H9 (cell line): ENCODE results near the gene DLK2. TPM values are rescaled to one million over a fixed set of nuclear protein-coding genes. Genes with fewer than 3 reads are reported as not detected.

Experiments
- DNase-seq: peaks from one replicate; pipeline ENCODE4 v3.0.0-alpha.2; 2017
- H2AFZ ChIP-seq: one replicate; pipeline ENCODE4 v1.6.1; 2013; ENCODE audit warnings: mild to moderate bottlenecking, low read length, control low read depth, moderate library complexity
- H2AK5ac ChIP-seq: 2 replicates; pipeline ENCODE4 v1.6.1; 2013; ENCODE audit warnings: low read length, control low read depth, mixed read lengths; ENCODE audit not compliant: insufficient read length
- H2BK120ac ChIP-seq: one replicate; pipeline ENCODE4 v1.6.1; 2013; ENCODE audit warnings: low read depth, mild to moderate bottlenecking, low read length, control low read depth, inconsistent platforms; ENCODE audit not compliant: poor library complexity, severe bottlenecking
- H2BK12ac ChIP-seq: 2 replicates; pipeline ENCODE4 v1.6.1; 2013; ENCODE audit warnings: low read length, control low read depth, mixed read lengths, low read depth; ENCODE audit not compliant: insufficient read length
- H2BK15ac ChIP-seq: 2 replicates; pipeline ENCODE4 v1.6.1; 2013; ENCODE audit warnings: low read depth, low read length, control low read depth
- H2BK20ac ChIP-seq: one replicate; pipeline ENCODE4 v1.6.1; 2013; ENCODE audit warnings: low read depth, mild to moderate bottlenecking, low read length, control low read depth, inconsistent platforms; ENCODE audit not compliant: poor library complexity, severe bottlenecking
- H2BK5ac ChIP-seq: 2 replicates; pipeline ENCODE4 v1.6.1; 2013; ENCODE audit warnings: low read length, control low read depth, mixed read lengths; ENCODE audit not compliant: insufficient read length
- H3K14ac ChIP-seq: 2 replicates; pipeline ENCODE4 v1.6.1; 2013; ENCODE audit warnings: low read length, control low read depth; ENCODE audit not compliant: insufficient read depth
- H3K18ac ChIP-seq: 2 replicates; pipeline ENCODE4 v1.6.1; 2013; ENCODE audit warnings: low read depth, mild to moderate bottlenecking, mixed read lengths, low read length, control low read depth; ENCODE audit not compliant: insufficient read length
- H3K23ac ChIP-seq: 2 replicates; pipeline ENCODE4 v1.6.1; 2013; ENCODE audit warnings: low read length, control low read depth, mixed read lengths, low read depth; ENCODE audit not compliant: insufficient read length
- H3K23me2 ChIP-seq: 2 replicates; pipeline ENCODE4 v1.6.1; 2013; ENCODE audit warnings: low read depth, mild to moderate bottlenecking, mixed read lengths, low read length, control low read depth; ENCODE audit not compliant: insufficient read length, poor library complexity, severe bottlenecking
- H3K27ac ChIP-seq: 2 replicates; pipeline ENCODE4 v1.5.1; 2013; ENCODE audit warnings: low read length, control low read depth, mixed read lengths, low read depth; ENCODE audit not compliant: insufficient read length
- H3K27me3 ChIP-seq: 2 replicates; pipeline ENCODE4 v1.6.1; 2013; ENCODE audit warnings: low read length, control low read depth, inconsistent platforms; ENCODE audit not compliant: insufficient read depth
- H3K4ac ChIP-seq: 2 replicates; pipeline ENCODE4 v1.6.1; 2013; ENCODE audit warnings: low read depth, mild to moderate bottlenecking, control low read depth, inconsistent platforms, low read length, moderate library complexity
- H3K4me1 ChIP-seq: 2 replicates; pipeline ENCODE4 v1.6.1; 2013; ENCODE audit warnings: low read length, control low read depth, inconsistent platforms; ENCODE audit not compliant: insufficient read depth
- H3K4me2 ChIP-seq: 2 replicates; pipeline ENCODE4 v1.6.1; 2013; ENCODE audit warnings: low read length, control low read depth, mixed read lengths; ENCODE audit not compliant: insufficient read length, insufficient read depth
- H3K56ac ChIP-seq: 2 replicates; pipeline ENCODE4 v1.6.1; 2013; ENCODE audit warnings: low read depth, mild to moderate bottlenecking, mixed read lengths, low read length, control low read depth; ENCODE audit not compliant: insufficient read length
- H3K79me1 ChIP-seq: 2 replicates; pipeline ENCODE4 v1.6.1; 2013; ENCODE audit warnings: low read depth, mild to moderate bottlenecking, moderate library complexity, low read length, control low read depth, inconsistent platforms; ENCODE audit not compliant: insufficient read depth, poor library complexity, severe bottlenecking
- H3K79me2 ChIP-seq: 2 replicates; pipeline ENCODE4 v1.6.1; 2013; ENCODE audit warnings: low read length, control low read depth, inconsistent platforms; ENCODE audit not compliant: insufficient read depth
- H3K9ac ChIP-seq: 2 replicates; pipeline ENCODE4 v1.6.1; 2013; ENCODE audit warnings: low read length, control low read depth, mixed read lengths; ENCODE audit not compliant: insufficient read length; ENCODE audit errors: extremely low read depth
- H3K9me3 ChIP-seq: one replicate; pipeline ENCODE4 v1.6.1; 2013; ENCODE audit warnings: low read depth, low read length, inconsistent platforms; ENCODE audit not compliant: control insufficient read depth
- H3T11ph ChIP-seq: one replicate; pipeline ENCODE4 v1.6.1; 2013; ENCODE audit warnings: mild to moderate bottlenecking, low read length, control low read depth, inconsistent platforms
- H4K20me1 ChIP-seq: one replicate; pipeline ENCODE4 v1.6.1; 2013; ENCODE audit not compliant: control insufficient read depth, insufficient read length, insufficient read depth
- H4K5ac ChIP-seq: 2 replicates; pipeline ENCODE4 v1.6.1; 2013; ENCODE audit warnings: low read depth, mild to moderate bottlenecking, mixed read lengths, low read length, control low read depth; ENCODE audit not compliant: insufficient read length
- H4K8ac ChIP-seq: replicated peaks from 2 replicates; pipeline ENCODE4 v1.6.1; 2013; ENCODE audit warnings: low read length, control low read depth, mixed read lengths, low read depth; ENCODE audit not compliant: insufficient read length
- H4K91ac ChIP-seq: 2 replicates; pipeline ENCODE4 v1.6.1; 2013; ENCODE audit warnings: low read depth, mild to moderate bottlenecking, moderate library complexity, mixed read lengths, low read length, control low read depth; ENCODE audit not compliant: insufficient read length
- H3K27ac Mint-ChIP-seq, 3 experiments: 2 replicates in 2 of 3; 3 replicates in 1 of 3; pipeline ENCODE4 v1.8.0; 2020 to 2021; ENCODE audit warnings: mixed read lengths in 3 of 3, mild to moderate bottlenecking in 1 of 3, moderate library complexity in 1 of 3
- H3K27me3 Mint-ChIP-seq: 2 replicates; pipeline ENCODE4 v1.8.0; 2021; ENCODE audit warnings: low read depth, mild to moderate bottlenecking, moderate library complexity, mixed read lengths
- H3K36me3 Mint-ChIP-seq, 3 experiments: 2 replicates in 2 of 3; 3 replicates in 1 of 3; pipeline ENCODE4 v1.8.0; 2020 to 2021; ENCODE audit warnings: low read depth in 3 of 3, mixed read lengths in 3 of 3; ENCODE audit not compliant: insufficient read depth in 1 of 3
- H3K4me1 Mint-ChIP-seq, 2 experiments: 2 replicates each; pipeline ENCODE4 v1.8.0; 2020; ENCODE audit warnings: mixed read lengths in 2 of 2
- H3K4me3 Mint-ChIP-seq, 2 experiments: 2 replicates in 1 of 2; 3 replicates in 1 of 2; pipeline ENCODE4 v1.8.0; 2020 to 2021; ENCODE audit warnings: mild to moderate bottlenecking in 2 of 2, mixed read lengths in 2 of 2, moderate library complexity in 1 of 2
- H3K9me3 Mint-ChIP-seq, 2 experiments: 2 replicates in 1 of 2; 3 replicates in 1 of 2; pipeline ENCODE4 v1.8.0; 2020; ENCODE audit warnings: mild to moderate bottlenecking in 2 of 2, mixed read lengths in 2 of 2, moderate library complexity in 1 of 2
- CTCF ChIP-seq: fragments of 200-600 bp; sonication (generic); conservative IDR thresholded peaks from 3 replicates; pipeline ENCODE4 v1.8.0; 2021; ENCODE audit warnings: antibody characterized with exemption, mild to moderate bottlenecking
- WGBS: extraction: QIAGEN DNeasy Blood & Tissue Kit; methylation state at CpG from one replicate; pipeline ENCODE4 v1.1.7; 2013; ENCODE audit warnings: missing lambda C conversion rate, low lambda C conversion rate, mixed read lengths; ENCODE audit not compliant: insufficient read length; ENCODE audit errors: extremely low coverage; 5-methylcytosine and 5-hydroxymethylcytosine counted together
- total RNA-seq: library from RNA; stranded (reverse); gene quantifications from 2 replicates; pipeline ENCODE4 v1.2.1, GENCODE V29; 2021

DLK2 gene
- total RNA-seq, 1 experiment from 2014 or later: 0.96 TPM

- H3K4ac ChIP-seq: no peak overlapping the region
- H3K4me2 ChIP-seq: no peak overlapping the region
- H3K9me3 Mint-ChIP-seq: no peaks in the 10 kb centered on the region
- no peak overlapping the region for H2AFZ ChIP-seq
- no peak overlapping the region for H2BK20ac ChIP-seq
- H3K4me3 Mint-ChIP-seq: no peak overlapping the region
- H3T11ph ChIP-seq: no peak overlapping the region
- H2AK5ac ChIP-seq: no peak overlapping the region
- H4K91ac ChIP-seq: no peak overlapping the region
- H3K27me3 ChIP-seq: no peaks in the 10 kb centered on the region; the same call in 1 of the 2 replicates
- H3K23ac ChIP-seq: no peak overlapping the region
- H4K5ac ChIP-seq: no peak overlapping the region
- H3K4me1 Mint-ChIP-seq: peaks cover under 1 to 4% of the 10 kb centered on the region in 2 experiments; a peak in 2 of 4 replicates
- no peak overlapping the region for H2BK120ac ChIP-seq
- H3K4me1 ChIP-seq: no peaks in the 10 kb centered on the region
- H3K27me3 Mint-ChIP-seq: peaks cover 21% of the 10 kb centered on the region
- no peak overlapping the region for H2BK5ac ChIP-seq
- H2BK15ac ChIP-seq: no peak overlapping the region
- H3K14ac ChIP-seq: no peak overlapping the region
- no peak for DNase-seq
- no peak overlapping the region for H3K18ac ChIP-seq
- H3K27ac Mint-ChIP-seq: no peak overlapping the region
- H4K8ac ChIP-seq: no peak overlapping the region
- H3K9me3 ChIP-seq: no peaks in the 10 kb centered on the region
- H2BK12ac ChIP-seq: no peak overlapping the region
- no peak for TF ChIP-seq CTCF
- H4K20me1 ChIP-seq: no peaks in the 10 kb centered on the region
- no peak overlapping the region for H3K56ac ChIP-seq
- H3K9ac ChIP-seq: no peak overlapping the region
- H3K23me2 ChIP-seq: no peaks in the 10 kb centered on the region
- H3K79me2 ChIP-seq: no peaks in the 10 kb centered on the region
- no peaks in the 10 kb centered on the region for H3K79me1 ChIP-seq
- no peaks in the 10 kb centered on the region for H3K36me3 Mint-ChIP-seq
- WGBS: 100% methylated on average over 1 of the region's 5 CpGs
- no peak overlapping the region for H3K27ac ChIP-seq
Observed at GRCh38 chr6:43461936-43462335, 6.6 kb upstream of the DLK2 start.
